ENCODE results near the gene SPATS2L. TPM values are rescaled to one million over a fixed set of nuclear protein-coding genes. Genes with fewer than 3 reads are reported as not detected.

Gene SPATS2L
- total RNA-seq, 4 donors from 2014 or later = 60.7 to 81.3 (median 61.3) TPM

GRCh38 chr2:200298816-200299215, 7.7 kb upstream of the SPATS2L start:
- TF ChIP-seq CTCF (IDR thresholded peaks at IDR 0.05) = no peak
- TF ChIP-seq POLR2A (IDR thresholded peaks at IDR 0.05) = no peak
- no peak for DNase-seq (ENCODE audit: low spot score in 2 of 2)
- 95 to 96% methylated on average over 3 of the region's 3 CpGs for WGBS, 2 donors
- no peak overlapping the region for H3K4me3 ChIP-seq (ENCODE audit: low read depth, poor library complexity, severe bottlenecking)
- intact Hi-C loops (cut with DNase I; ENCODE audit: low total_unique reads) = no loop called here

DNA sequence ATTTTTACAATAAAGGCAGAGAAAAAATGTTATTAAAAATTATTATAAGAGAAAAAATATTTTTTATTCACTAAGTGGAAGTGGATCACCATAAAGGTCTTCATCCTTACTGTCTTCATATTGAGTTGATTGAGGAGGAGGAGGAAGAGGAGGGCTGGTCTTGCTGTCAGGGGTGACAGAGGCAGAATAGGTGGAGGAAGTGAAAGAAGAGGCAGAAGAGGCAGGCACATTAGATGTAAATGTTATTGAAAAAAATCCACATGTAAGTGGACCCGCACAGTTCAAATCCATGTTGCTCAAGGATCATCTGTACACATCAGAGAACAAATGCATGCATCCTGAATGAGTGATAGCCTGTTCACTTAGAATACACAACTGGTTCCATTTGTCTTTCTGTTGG, 6.4 kb upstream of the SPATS2L start:
- no peak for DNase-seq (ENCODE audit: low spot score in 2 of 2)
- H3K4me3 ChIP-seq (ENCODE audit: low read depth, poor library complexity, severe bottlenecking) = no peak overlapping the region
- TF ChIP-seq POLR2A (IDR thresholded peaks at IDR 0.05) (no peak), CTCF (IDR thresholded peaks at IDR 0.05) (no peak)
- 86 to 90% methylated on average over 1 of the region's 1 CpG for WGBS, 2 donors
- intact Hi-C loops (cut with DNase I; ENCODE audit: low total_unique reads) = no loop called here

DNA sequence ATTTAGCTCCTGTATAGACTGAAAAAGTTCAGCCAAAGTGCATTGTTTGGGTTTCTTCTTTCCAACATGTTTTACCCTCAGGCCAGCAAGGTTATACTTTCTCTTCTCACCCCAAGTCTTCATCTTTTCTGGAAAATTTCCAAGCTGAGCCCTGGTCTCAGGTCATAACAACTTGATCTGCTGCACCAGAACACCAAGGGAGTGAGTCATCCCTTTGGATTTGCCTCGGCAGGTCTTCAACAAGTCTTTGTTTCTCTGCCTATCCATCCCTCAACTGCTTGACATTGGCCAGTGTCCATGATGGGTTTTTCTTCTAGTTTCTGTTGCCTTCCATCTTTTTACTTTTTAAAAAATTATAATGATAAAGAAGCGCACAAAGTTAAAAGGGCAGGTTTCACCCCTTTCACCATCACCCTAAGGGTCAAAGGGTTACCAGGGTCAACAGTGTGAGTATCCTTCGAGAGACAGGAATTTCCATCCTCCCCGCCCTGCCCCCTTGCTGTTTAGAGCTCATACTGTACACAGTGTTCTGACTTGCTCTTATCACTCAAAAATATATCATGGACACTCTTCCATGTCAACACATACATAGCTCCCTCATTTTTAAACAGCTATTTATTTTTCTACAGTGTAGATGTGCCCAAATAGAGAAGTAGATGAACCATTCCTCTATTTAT, 5.7 kb upstream of the SPATS2L start:
- WGBS, 2 donors = 50 to 56% methylated on average over 4 of the region's 4 CpGs
- H3K4me3 ChIP-seq (ENCODE audit: low read depth, poor library complexity, severe bottlenecking) = no peak overlapping the region
- peak in 1 of 2 donors; percentile 54 for DNase-seq (ENCODE audit: low spot score in 2 of 2)
- intact Hi-C loops (cut with DNase I; ENCODE audit: low total_unique reads) = no loop called here
- no peak for TF ChIP-seq POLR2A (IDR thresholded peaks at IDR 0.05)
- TF ChIP-seq CTCF (IDR thresholded peaks at IDR 0.05) = no peak

DNA sequence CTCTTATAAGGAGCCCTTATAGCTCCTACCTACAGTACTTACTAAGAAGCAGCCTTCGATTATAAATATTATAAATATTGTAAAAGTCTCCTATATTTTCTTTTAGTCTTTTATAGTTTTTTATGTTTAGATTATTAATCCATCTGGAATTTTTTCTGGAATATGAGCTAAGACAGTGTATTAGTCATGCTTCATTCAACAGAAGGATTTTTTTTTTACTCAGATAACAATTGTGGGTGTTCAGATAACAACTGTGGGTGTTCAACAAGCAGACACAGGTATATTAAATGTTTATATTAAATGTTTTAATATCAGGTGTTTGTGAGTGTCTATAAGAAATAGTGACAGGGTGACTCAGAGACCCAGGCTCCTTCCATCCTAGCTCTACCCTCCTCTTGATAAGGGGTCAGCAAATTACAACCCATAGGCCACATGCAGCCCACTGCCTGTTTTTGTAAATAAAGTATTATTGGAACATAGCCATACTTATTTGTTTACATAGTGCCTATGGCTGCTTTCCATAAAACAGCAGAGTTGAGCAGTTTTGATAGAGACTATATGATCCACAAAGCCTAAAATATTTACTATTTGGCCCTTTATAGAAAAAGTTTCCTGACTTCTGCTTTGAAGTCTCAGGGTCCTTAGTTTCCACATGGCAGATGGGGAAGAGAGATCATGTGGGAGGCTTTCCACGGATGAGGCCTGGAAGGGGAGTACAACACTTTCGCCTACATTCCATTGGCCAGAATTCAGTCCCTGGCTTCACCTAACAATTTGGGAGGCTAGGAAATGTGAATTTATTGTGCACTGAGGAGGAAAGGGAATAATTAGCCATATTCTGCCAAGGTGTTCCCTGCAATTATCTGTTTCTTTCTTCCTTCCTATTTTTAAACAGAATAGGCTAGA, 4.3 kb upstream of the SPATS2L start:
- 87 to 89% methylated on average over 3 of the region's 3 CpGs for WGBS, 2 donors
- H3K4me3 ChIP-seq (ENCODE audit: low read depth, poor library complexity, severe bottlenecking) = no peak overlapping the region
- TF ChIP-seq CTCF (IDR thresholded peaks at IDR 0.05) = no peak
- TF ChIP-seq POLR2A (IDR thresholded peaks at IDR 0.05) = no peak
- intact Hi-C loops (cut with DNase I; ENCODE audit: low total_unique reads) = no loop called here
- no peak for DNase-seq (ENCODE audit: low spot score in 2 of 2)

- WGBS, 2 donors = 79 to 94% methylated on average over 9 of the region's 9 CpGs
- TF ChIP-seq POLR2A (IDR thresholded peaks at IDR 0.05) (no peak), CTCF (IDR thresholded peaks at IDR 0.05) (no peak)
- DNase-seq (ENCODE audit: low spot score in 2 of 2) = no peak
- H3K4me3 ChIP-seq (ENCODE audit: low read depth, poor library complexity, severe bottlenecking) = no peak overlapping the region
- intact Hi-C loops (cut with DNase I; ENCODE audit: low total_unique reads) = no loop called here
Measured at GRCh38 chr2:200302940-200303727, 3.4 kb upstream of the SPATS2L start.

Measured in lower leg skin (tissue), 4 donors.